HepG2 (cell line): Measurements from ENCODE around the gene RASSF8. TPM values are rescaled to one million over a fixed set of nuclear protein-coding genes. Genes with fewer than 3 reads are reported as not detected.

Experiments used
- ASH2L ChIP-seq: fragments of 300-600, 200-600 bp; sonication (generic); IDR thresholded peaks from 2 replicates; pipeline ENCODE4 v1.7.0; 2017; ENCODE audit warnings: low read depth, mild to moderate bottlenecking, moderate library complexity, mixed read lengths, low read length; ENCODE audit not compliant: insufficient read length
- BCL6 ChIP-seq: IDR thresholded peaks from 2 replicates; pipeline ENCODE4 v1.6.1; 2016; ENCODE audit warnings: missing genetic modification reagents, missing compliant biosample characterization
- CBX2 ChIP-seq, 2 experiments: fragments of 200-600 bp in 1 of 2; sonication (generic); formaldehyde crosslinking in 1 of 2; IDR thresholded peaks; 2 replicates each; pipeline versions ENCODE4 v1.7.0 to v1.8.1; 2018 to 2022; ENCODE audit warnings: low read depth in 2 of 2, low read length in 1 of 2, mild to moderate bottlenecking in 1 of 2, missing genetic modification reagents in 1 of 2
- JUN ChIP-seq: sonication (generic); formaldehyde crosslinking; IDR thresholded peaks from 2 replicates; pipeline ENCODE4 v1.4.0; 2020; ENCODE audit warnings: mild to moderate bottlenecking, missing genetic modification reagents
- KDM3A ChIP-seq: IDR thresholded peaks from 2 replicates; pipeline ENCODE4 v1.6.1; 2018; ENCODE audit warnings: low read depth, missing compliant biosample characterization
- SP4 ChIP-seq: sonication (generic); formaldehyde crosslinking; IDR thresholded peaks from 2 replicates; pipeline ENCODE4 v1.8.1; 2023; ENCODE audit warnings: mild to moderate bottlenecking, missing genetic modification reagents
- TFAP4 ChIP-seq: sonication (generic); IDR thresholded peaks from 2 replicates; pipeline ENCODE4 v1.6.1; 2016; ENCODE audit warnings: low read depth, borderline replicate concordance
- XRCC5 ChIP-seq: fragments of 200-400 bp; formaldehyde crosslinking; optimal IDR thresholded peaks from 2 replicates; pipeline ENCODE3; 2017; ENCODE audit warnings: mild to moderate bottlenecking, low read length
- ZNF318 ChIP-seq: sonication (generic); formaldehyde crosslinking; IDR thresholded peaks from 2 replicates; pipeline ENCODE4 v1.4.0; 2020; ENCODE audit warnings: mild to moderate bottlenecking, missing genetic modification reagents
- ZSCAN5A ChIP-seq: sonication (generic); formaldehyde crosslinking; IDR thresholded peaks from 2 replicates; pipeline ENCODE4 v1.8.0; 2022; ENCODE audit warnings: mild to moderate bottlenecking, missing genetic modification reagents, borderline replicate concordance
- polyA plus RNA-seq, 8 experiments: library from polyadenylated mRNA; depleted of rRNA in 3 of 8; stranded (reverse) in 7 of 8; unstranded in 1 of 8; fragments of >200 nt; fragmentation: Illumina TruSeq in 4 of 8; extraction: Trizol in 4 of 8; gene quantifications; 2 replicates each; pipeline versions ENCODE4 v1.2.1 to v1.2.3, GENCODE V29; 2011 to 2016; ENCODE audit warnings: low read depth in 4 of 8, missing spikeins in 1 of 8, mixed read lengths in 1 of 8; ENCODE audit not compliant: insufficient read depth in 1 of 8
- total RNA-seq, 5 experiments: library from RNA; depleted of rRNA; stranded (reverse); fragments of >200 nt; fragmentation: Illumina TruSeq; extraction: Trizol; gene quantifications; 2 replicates each; pipeline ENCODE4 v1.2.3, GENCODE V29; 2016; ENCODE audit warnings: low read depth in 1 of 5
- TF ChIP-seq, protein P1 (sequence below): sonication (generic); formaldehyde crosslinking; IDR thresholded peaks from 2 replicates; pipeline ENCODE4 v1.5.1; 2020; ENCODE audit warnings: mild to moderate bottlenecking, missing genetic modification reagents, moderate library complexity
- TF ChIP-seq, protein P2 (sequence below): IDR thresholded peaks from 2 replicates; pipeline ENCODE4 v1.6.1; 2012; ENCODE audit warnings: inconsistent platforms

Gene RASSF8
- total and polyA plus RNA-seq, 2 of the 13 experiments (the other 11 are each of a cell fraction or from before 2014, with no cell fraction given) = 0.82 to 9.2 TPM

DNA sequence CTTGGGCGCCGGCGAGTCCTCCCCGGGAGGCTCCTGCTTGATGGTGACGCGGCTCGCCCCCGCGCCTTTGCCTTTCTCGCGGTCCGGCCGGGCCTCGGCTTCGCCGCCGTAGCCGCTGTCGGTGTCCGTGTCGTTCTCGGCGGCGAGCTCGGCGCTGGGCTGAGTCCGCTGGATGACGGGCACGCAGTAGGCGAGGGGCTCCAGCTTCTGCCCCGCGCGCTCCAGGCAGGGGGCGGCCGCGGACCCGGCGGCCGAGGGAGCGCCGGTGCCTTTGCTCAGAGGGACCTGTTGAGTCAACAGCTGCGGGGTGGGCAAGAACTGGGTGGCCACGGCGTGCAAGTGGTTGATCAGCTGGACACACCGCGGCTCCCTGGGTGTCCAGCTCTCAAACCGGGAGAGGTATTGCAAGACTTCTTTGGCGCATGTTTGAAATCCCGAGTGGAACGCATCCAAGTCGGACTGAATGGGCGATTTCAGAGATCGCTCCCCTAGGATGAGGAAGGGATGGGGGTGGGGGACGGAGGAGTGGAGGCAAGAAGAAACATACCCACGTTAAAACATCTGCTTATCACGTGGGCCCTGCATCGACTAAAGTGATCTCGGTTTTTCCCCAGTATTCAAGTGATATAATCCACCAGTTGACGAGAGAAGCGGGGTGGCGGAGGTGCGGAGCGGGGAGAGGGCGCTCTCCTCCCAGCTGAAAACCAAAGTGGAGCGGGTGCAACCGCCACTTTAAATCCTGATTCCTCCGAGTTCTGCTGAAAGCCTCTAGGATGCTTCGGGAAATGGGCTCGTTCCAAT lies 164.4 kb downstream of the RASSF8 start (continued):
- TF ChIP-seq CBX2 (IDR thresholded peaks at IDR 0.05; ENCODE audit: low read depth, low read length) (0 out of 2 replicates have a peak, but pooled peaks have one; percentile 70), CBX2 (CRISPR knock-in tag; IDR thresholded peaks at IDR 0.05; ENCODE audit: low read depth) (no peak), JUN (CRISPR knock-in tag) (no peak), XRCC5 (peak; percentile 16), ZNF318 (CRISPR knock-in tag) (no peak), ZSCAN5A (CRISPR knock-in tag) (no peak), ASH2L (no peak), BCL6 (CRISPR knock-in tag) (peak; percentile 90), KDM3A (no peak), SP4 (CRISPR knock-in tag) (no peak), TFAP4 (peak; percentile 13; the same call in 1 of the 2 replicates)
- TF ChIP-seq, protein P1, sequence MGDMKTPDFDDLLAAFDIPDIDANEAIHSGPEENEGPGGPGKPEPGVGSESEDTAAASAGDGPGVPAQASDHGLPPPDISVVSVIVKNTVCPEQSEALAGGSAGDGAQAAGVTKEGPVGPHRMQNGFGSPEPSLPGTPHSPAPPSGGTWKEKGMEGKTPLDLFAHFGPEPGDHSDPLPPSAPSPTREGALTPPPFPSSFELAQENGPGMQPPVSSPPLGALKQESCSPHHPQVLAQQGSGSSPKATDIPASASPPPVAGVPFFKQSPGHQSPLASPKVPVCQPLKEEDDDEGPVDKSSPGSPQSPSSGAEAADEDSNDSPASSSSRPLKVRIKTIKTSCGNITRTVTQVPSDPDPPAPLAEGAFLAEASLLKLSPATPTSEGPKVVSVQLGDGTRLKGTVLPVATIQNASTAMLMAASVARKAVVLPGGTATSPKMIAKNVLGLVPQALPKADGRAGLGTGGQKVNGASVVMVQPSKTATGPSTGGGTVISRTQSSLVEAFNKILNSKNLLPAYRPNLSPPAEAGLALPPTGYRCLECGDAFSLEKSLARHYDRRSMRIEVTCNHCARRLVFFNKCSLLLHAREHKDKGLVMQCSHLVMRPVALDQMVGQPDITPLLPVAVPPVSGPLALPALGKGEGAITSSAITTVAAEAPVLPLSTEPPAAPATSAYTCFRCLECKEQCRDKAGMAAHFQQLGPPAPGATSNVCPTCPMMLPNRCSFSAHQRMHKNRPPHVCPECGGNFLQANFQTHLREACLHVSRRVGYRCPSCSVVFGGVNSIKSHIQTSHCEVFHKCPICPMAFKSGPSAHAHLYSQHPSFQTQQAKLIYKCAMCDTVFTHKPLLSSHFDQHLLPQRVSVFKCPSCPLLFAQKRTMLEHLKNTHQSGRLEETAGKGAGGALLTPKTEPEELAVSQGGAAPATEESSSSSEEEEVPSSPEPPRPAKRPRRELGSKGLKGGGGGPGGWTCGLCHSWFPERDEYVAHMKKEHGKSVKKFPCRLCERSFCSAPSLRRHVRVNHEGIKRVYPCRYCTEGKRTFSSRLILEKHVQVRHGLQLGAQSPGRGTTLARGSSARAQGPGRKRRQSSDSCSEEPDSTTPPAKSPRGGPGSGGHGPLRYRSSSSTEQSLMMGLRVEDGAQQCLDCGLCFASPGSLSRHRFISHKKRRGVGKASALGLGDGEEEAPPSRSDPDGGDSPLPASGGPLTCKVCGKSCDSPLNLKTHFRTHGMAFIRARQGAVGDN = peak; percentile 37
- TF ChIP-seq, protein P2, sequence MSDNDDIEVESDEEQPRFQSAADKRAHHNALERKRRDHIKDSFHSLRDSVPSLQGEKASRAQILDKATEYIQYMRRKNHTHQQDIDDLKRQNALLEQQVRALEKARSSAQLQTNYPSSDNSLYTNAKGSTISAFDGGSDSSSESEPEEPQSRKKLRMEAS = 0 out of 2 replicates have a peak, but pooled peaks have one; percentile 11
